Measurements from ENCODE around the gene SLC66A2.

DNA sequence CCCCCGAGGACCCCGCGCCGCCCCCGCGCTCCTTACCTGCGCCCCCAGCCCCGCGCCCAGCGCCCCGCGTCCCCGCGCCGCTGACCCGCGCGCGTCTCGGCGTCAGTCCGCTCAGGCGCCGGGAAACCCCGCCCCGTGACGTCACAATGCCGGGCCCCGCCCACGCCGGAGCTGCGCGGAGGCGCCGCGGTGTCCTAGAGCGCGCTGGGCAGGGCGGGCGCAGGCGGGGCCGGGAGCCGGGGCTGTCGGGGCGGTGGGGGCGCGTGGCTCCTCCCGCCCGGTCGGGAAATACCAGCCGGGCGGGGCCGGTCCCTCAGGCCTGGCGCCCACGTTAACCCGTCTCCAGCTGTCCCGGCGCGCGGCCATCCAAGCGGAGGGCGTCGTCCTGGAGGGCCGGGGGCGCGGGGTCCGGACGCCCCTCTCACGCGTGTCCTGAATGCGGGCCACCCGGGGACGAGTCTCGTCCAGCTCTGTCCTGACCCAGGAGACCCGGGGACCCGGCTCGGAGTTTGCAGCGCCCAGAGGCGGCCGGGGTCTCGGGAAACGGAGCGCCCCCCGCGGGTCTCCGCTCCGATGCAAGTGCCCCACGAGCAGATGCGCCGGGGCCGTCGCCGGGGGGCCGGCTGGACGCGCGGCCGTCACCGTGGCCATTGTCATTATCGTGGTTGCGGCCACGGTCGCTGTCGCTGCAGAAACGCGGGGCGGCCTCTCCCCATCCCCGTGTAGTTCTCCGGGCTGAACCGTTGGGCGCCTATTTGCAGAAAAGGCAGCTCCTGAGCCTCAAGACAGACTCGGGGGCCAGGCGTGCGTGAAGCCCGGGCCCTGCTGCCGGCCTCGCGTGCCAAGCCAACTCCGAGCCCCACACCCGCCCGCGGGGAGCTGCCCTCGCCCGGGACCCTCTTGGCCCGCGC is at the start of gene SLC66A2:
- TF ChIP-seq, protein P1, sequence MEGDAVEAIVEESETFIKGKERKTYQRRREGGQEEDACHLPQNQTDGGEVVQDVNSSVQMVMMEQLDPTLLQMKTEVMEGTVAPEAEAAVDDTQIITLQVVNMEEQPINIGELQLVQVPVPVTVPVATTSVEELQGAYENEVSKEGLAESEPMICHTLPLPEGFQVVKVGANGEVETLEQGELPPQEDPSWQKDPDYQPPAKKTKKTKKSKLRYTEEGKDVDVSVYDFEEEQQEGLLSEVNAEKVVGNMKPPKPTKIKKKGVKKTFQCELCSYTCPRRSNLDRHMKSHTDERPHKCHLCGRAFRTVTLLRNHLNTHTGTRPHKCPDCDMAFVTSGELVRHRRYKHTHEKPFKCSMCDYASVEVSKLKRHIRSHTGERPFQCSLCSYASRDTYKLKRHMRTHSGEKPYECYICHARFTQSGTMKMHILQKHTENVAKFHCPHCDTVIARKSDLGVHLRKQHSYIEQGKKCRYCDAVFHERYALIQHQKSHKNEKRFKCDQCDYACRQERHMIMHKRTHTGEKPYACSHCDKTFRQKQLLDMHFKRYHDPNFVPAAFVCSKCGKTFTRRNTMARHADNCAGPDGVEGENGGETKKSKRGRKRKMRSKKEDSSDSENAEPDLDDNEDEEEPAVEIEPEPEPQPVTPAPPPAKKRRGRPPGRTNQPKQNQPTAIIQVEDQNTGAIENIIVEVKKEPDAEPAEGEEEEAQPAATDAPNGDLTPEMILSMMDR (conservative IDR thresholded peaks at IDR 0.05), result no peak
- TF ChIP-seq ZFX (IDR thresholded peaks at IDR 0.05), result no peak; the same call in 1 of the 2 replicates

Measured in C4-2B (cell line).